GM12801 (cell line): ENCODE measurements around the gene DENND5A.

Source experiments
- TF ChIP-seq, protein P1 (sequence below): IDR thresholded peaks from one replicate; pipeline ENCODE4 v1.5.1; 2011; ENCODE audit warnings: control low read depth; ENCODE audit not compliant: insufficient read length; ENCODE audit errors: extremely low read depth

The DENND5A gene

DNA sequence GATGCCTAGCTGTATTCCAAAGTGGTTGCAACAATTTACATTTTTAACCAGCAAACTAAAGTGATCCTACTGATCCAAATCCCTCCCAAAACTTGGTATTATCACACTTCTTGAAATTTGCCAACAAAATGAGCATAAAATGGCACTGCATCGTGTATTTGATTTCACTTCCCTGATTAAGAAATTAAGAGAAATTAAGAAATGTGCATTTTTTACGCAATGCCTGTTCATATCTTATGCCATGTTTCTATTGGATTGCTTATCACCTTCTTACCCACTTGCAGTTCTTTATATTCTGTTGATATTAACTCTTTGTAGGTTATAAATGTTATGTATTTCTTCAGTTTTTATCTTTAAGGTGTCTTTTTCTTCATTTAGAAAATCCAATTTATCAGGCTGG lies 80.6 kb downstream of the DENND5A start:
- TF ChIP-seq, protein P1, sequence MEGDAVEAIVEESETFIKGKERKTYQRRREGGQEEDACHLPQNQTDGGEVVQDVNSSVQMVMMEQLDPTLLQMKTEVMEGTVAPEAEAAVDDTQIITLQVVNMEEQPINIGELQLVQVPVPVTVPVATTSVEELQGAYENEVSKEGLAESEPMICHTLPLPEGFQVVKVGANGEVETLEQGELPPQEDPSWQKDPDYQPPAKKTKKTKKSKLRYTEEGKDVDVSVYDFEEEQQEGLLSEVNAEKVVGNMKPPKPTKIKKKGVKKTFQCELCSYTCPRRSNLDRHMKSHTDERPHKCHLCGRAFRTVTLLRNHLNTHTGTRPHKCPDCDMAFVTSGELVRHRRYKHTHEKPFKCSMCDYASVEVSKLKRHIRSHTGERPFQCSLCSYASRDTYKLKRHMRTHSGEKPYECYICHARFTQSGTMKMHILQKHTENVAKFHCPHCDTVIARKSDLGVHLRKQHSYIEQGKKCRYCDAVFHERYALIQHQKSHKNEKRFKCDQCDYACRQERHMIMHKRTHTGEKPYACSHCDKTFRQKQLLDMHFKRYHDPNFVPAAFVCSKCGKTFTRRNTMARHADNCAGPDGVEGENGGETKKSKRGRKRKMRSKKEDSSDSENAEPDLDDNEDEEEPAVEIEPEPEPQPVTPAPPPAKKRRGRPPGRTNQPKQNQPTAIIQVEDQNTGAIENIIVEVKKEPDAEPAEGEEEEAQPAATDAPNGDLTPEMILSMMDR, result no peak

DNA sequence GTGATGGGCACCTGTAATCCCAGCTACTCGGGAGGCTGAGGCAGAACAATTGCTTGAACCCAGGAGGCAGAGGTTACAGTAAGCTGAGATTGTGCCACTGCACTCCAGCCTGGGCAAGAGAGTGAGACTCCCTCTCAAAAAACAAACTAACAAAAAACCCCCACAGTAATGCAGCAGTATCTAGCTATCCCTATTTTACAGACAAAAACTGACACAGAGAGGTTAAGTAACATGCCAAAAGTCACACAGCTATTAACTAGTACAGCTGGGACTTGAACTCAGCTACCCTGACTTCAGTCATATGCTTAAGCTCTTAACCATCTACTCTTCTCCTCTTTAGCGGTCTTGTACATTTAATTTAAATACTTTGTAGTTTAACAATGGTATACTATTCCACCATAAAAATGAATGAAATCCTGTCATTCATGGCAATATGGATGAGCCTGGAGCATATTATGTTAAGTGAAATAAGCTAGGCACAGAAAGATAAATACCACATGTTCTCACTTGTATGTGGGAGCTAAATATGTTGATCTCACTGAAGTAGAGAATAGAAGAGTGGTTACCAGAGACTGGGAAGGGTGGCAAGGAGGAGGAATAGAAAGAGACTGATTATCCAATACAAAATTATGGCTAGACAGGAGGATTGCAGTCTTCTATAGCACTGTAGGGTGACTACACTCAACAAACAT lies 82.8 kb downstream of the DENND5A start:
- TF ChIP-seq, protein P1, result no peak

DNA sequence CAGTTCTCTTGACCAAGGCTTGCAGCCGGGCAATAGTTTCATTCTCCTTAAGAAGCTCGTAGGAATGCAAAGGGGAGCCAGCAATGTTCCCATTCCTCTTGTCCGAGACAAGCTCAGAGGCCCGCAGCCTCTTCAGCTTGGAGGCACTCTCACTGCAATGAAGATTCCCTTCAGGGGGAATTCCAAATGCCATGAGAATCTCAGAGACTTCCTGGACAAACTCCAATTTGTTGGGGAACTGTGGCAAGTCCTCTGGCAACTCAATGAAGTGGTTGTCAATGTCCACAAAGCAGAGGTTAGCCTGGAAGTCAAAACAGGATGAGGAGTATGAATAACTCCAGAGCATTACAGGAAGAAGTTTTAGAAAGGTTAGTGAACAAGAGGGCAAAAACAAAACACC lies 84.4 kb downstream of the DENND5A start:
- TF ChIP-seq, protein P1, result no peak

DNA sequence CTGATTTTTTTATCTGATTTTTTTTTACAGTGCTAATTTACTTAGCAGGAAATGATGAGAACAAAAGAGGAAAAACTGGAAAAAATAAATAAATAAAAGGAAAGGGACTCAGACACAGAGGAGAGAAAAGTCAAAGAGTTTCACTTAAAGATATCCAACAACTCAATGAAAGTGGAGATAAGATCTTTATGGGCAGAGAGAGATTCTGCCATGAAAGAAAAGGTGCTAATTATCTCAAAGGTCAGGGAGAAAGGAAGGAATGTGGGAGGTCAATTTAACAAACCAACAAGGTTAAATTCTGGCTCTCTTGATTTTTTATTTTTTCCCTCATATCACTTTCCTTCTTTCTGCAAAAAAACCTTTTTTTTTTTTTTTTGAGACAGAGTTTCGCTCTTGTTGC lies 86.0 kb downstream of the DENND5A start:
- TF ChIP-seq, protein P1, result no peak

DNA sequence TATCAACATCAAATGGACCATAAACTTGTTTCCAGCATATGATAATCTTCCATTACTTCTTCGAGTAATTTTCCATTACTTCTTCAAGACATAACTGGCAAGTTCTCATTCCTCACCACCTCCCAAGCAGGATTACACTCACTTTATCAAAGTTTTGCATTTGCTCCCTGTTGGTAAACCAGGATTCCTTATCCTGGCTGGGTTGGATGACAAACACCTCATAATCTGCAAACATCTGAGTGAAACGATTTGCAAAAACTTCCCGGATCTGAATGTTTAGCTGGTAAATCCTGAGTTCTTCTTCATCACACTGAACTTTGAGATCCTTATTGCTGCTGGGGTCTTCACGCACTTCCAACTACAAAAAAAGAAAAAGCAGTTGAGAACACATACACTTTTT lies 86.4 kb downstream of the DENND5A start:
- TF ChIP-seq, protein P1, result no peak

DNA sequence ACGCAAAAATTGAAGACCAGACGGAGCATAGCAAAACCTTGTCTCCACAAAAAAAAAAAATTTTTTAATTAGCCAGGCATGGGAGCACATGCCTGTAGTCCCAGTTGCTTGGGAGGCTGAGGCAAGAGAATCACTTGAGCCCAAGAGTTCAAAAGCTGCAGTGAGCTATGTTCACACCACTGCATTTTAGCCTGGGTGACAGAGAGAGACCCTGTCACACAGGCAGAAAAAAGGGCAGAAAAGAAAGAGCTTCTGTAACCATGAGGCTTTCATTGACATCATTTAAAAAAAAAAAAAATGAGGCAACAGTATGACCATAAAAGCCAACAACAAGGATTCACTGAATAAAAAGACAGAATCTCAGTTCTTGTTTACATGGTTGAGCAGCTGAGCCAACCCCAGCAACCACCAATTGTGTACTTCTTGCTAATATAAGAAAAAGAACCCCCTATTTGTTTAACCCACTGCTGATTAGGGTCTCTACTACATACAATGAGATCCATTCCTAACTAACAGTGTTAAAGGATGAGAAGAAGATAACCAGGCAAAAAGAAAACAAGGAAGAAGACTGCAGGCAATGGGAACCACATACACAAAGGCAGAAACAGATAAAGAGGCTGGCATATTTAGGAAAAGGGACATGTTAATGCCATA lies 87.6 kb downstream of the DENND5A start:
- TF ChIP-seq, protein P1, result no peak

DNA sequence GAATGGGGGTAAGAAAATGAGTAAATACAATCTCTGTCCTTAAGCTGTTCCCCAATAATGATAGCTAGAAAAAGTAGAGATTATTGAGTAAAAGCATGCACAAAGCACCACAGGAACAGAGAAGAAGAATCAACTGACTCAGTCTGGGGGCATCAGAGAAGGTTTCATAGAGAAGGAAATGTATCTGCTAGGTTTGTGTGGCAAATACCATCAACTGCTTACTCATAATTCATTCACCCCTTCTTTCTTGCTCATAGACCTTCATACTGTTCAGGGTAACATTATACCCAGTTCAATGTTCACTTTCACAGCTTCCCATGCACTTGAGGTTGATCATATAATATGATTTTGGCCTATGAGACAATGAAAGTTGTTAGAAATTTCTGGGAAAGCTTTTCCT lies 88.6 kb downstream of the DENND5A start:
- TF ChIP-seq, protein P1, result no peak
